Measurements from ENCODE around the gene EXOSC10.
A peak's percentile ranks its signal among the peaks of the same experiment; 100 is the strongest.

Gene EXOSC10

DNA sequence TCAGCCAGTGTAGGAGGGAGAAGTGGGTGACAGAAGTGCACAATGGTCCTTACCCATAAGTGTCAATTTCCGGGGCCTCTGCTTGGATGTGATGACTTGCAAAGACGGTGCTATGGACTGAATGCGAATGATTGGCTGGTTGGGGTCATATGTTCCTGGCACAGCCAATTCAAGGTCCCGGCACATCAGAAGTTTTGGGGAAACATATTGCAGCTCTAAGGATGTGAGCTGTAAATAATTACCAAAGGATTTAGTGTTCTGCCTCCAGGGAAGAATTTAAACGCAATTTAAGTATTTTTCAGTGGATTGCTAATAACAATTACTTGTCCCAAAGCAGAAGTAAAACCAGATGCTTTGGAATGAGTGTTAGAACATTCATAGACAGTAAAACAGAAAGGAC lies 26.9 kb upstream of the EXOSC10 start:
- Mint-ChIP-seq H3K36me3 (ENCODE audit: low read depth) (peaks cover 69% of the 10 kb centered on the region), H3K27ac (no peak overlapping the region), H3K9me3 (no peaks in the 10 kb centered on the region), H3K27me3 (ENCODE audit: low read depth) (no peaks in the 10 kb centered on the region), H3K4me3 (no peak overlapping the region), H3K4me1 (no peaks in the 10 kb centered on the region)
- TF ChIP-seq, protein P1, sequence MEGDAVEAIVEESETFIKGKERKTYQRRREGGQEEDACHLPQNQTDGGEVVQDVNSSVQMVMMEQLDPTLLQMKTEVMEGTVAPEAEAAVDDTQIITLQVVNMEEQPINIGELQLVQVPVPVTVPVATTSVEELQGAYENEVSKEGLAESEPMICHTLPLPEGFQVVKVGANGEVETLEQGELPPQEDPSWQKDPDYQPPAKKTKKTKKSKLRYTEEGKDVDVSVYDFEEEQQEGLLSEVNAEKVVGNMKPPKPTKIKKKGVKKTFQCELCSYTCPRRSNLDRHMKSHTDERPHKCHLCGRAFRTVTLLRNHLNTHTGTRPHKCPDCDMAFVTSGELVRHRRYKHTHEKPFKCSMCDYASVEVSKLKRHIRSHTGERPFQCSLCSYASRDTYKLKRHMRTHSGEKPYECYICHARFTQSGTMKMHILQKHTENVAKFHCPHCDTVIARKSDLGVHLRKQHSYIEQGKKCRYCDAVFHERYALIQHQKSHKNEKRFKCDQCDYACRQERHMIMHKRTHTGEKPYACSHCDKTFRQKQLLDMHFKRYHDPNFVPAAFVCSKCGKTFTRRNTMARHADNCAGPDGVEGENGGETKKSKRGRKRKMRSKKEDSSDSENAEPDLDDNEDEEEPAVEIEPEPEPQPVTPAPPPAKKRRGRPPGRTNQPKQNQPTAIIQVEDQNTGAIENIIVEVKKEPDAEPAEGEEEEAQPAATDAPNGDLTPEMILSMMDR (IDR thresholded peaks at IDR 0.05; ENCODE audit: unreplicated experiment in 3 of 3): no peak

DNA sequence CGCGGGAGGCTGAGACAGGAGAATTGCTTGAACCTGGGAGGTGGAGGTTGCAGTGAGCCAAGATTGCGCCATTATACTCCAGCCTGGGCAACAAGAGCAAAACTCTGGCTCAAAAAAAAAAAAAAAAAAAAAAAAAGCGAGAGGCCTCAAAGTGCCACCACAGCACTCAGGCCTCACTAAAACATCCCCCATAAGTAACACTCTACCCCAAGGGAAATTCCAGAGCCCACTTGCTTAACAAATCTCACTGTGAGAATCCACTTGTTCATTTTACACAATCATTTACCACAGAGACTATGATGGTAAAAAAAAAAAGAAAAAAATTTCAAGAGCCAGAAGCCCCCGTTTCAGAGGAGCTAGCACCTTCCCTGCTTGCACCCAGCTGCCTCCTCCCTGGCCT lies 26.3 kb upstream of the EXOSC10 start:
- peaks cover 70% of the 10 kb centered on the region for H3K36me3 Mint-ChIP-seq (ENCODE audit: low read depth)
- H3K27me3 Mint-ChIP-seq (ENCODE audit: low read depth): no peaks in the 10 kb centered on the region
- H3K27ac Mint-ChIP-seq: no peak overlapping the region
- TF ChIP-seq, protein P1 (IDR thresholded peaks at IDR 0.05; ENCODE audit: unreplicated experiment in 3 of 3): no peak
- H3K4me1 Mint-ChIP-seq: no peaks in the 10 kb centered on the region
- no peaks in the 10 kb centered on the region for H3K9me3 Mint-ChIP-seq
- H3K4me3 Mint-ChIP-seq: no peak overlapping the region

- Mint-ChIP-seq H3K36me3 (ENCODE audit: low read depth) (peaks cover 64% of the 10 kb centered on the region), H3K4me3 (no peak overlapping the region), H3K4me1 (no peaks in the 10 kb centered on the region), H3K27me3 (ENCODE audit: low read depth) (no peaks in the 10 kb centered on the region), H3K27ac (no peak overlapping the region), H3K9me3 (no peaks in the 10 kb centered on the region)
- TF ChIP-seq, protein P1 (IDR thresholded peaks at IDR 0.05; ENCODE audit: unreplicated experiment in 3 of 3): no peak
These were observed 25.3 kb upstream of the EXOSC10 start for GRCh38 chr1:11124965-11125364.

GRCh38 chr1:11116318-11116717 lies 16.6 kb upstream of the EXOSC10 start:
- no peaks in the 10 kb centered on the region for H3K9me3 Mint-ChIP-seq
- H3K4me1 Mint-ChIP-seq: no peaks in the 10 kb centered on the region
- TF ChIP-seq, protein P1 (IDR thresholded peaks at IDR 0.05; ENCODE audit: unreplicated experiment in 3 of 3): no peak
- no peak overlapping the region for H3K27ac Mint-ChIP-seq
- no peak overlapping the region for H3K4me3 Mint-ChIP-seq
- H3K27me3 Mint-ChIP-seq (ENCODE audit: low read depth): no peaks in the 10 kb centered on the region
- peaks cover 56% of the 10 kb centered on the region for H3K36me3 Mint-ChIP-seq (ENCODE audit: low read depth)

GRCh38 chr1:11114966-11115365 lies 15.3 kb upstream of the EXOSC10 start:
- Mint-ChIP-seq H3K27ac (no peak overlapping the region), H3K4me3 (no peak overlapping the region), H3K4me1 (no peaks in the 10 kb centered on the region), H3K9me3 (no peaks in the 10 kb centered on the region), H3K36me3 (ENCODE audit: low read depth) (peaks cover 55% of the 10 kb centered on the region), H3K27me3 (ENCODE audit: low read depth) (no peaks in the 10 kb centered on the region)
- TF ChIP-seq, protein P1 (IDR thresholded peaks at IDR 0.05; ENCODE audit: unreplicated experiment in 3 of 3): no peak

DNA sequence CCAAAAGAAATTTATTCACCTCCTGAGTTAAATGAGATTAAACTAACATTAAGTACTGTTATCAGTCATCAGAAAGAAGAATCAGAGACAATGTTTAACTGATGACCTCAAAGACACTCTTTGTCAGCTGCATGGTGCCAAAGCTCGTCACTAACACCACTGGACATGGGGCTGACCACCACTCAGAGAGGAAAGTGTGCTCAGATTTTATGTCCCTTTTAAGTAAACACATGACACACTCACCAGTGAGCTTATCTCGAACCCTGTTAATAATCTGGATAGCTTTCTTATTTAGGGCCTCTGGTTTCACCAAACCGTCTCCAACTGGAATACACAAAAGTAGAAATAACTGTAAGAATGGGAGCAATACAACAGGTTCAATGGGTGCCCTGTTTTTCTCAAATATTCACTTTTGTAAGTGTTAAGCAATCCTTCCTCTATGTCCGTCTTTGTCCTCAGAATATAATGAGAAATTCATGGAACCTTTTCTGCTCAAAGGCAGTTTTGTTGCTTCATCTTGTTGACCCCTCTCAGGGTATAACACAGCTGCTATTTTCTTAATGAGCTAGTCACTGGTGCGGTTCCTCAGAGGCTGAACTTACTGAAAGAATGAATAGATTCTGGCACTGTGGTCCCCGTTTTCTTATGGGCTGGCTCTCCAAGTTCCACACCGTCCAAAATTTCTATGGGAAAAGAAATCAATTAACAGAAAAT lies 9.5 kb upstream of the EXOSC10 start:
- H3K9me3 Mint-ChIP-seq: no peaks in the 10 kb centered on the region
- no peaks in the 10 kb centered on the region for H3K4me1 Mint-ChIP-seq
- TF ChIP-seq, protein P1 (IDR thresholded peaks at IDR 0.05; ENCODE audit: unreplicated experiment in 3 of 3): no peak
- H3K27ac Mint-ChIP-seq: peak overlapping the region in 1 of 3 experiments; percentile 4
- H3K36me3 Mint-ChIP-seq (ENCODE audit: low read depth): peaks cover 68% of the 10 kb centered on the region
- no peak overlapping the region for H3K4me3 Mint-ChIP-seq
- H3K27me3 Mint-ChIP-seq (ENCODE audit: low read depth): no peaks in the 10 kb centered on the region

Measured in nephron (organoid).